Colon (tissue), 2 donors: ENCODE results near the gene EFCAB8.

Experiments
- FAIRE-seq: peaks from 2 replicates; lab custom pipeline; 2012; peaks lifted over from hg19 to GRCh38; lab: Jason Lieb, UNC
- donor health status: control.
- donor health status: control.

Gene EFCAB8

DNA sequence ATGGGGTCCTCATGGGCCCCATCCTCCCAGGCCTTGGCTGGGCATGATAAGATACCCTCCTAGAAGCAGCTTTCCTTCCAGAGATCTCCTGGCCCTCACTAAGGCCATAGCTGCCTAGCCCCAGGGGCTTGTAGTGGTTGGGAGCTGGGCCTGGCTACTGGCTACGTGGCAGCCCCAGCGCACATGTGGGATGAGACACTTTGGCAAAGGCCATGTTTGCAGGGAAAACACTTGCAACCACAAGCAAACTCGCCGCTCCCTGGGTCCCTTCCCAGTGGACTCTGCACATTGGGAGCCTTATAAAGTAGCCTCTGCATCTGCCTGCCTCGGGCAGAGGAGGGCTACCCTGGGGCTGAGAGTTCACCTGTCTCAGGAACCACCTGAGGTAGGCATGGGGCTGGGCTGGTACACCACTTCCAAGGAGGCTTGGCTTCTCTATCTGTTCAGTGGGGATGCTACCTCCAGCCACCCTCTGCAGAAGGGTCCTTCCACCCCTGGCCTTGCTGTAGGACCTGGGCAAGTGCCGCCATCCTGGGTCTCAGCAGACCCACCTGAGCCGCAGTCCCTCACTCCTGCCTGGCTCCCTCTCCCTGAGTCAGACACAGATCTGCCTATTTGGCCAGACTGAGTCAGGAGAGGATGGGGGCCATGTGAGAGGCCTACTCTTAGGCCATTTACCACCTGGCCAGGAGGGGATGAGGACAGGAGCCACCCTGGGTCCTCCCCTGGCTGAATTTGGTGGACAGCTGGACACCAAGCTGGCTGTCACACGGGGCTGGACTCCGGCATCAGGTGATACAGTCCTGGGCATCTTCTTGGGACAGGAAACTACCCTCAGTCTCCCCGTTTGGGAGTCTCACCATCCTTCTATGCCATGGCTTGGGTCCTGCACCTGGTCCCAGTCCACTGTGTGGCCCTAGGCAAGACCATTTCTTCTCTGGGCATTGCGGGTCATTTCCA is 148.9 kb downstream of the EFCAB8 start, which contains the start of gene BPIFB2:
Gene BPIFB2 (plus strand): TSS at position 329 of the 960 bp plus-strand sequence. CDS start 871 bp downstream, outside the sequence.
- FAIRE-seq: no peak

DNA sequence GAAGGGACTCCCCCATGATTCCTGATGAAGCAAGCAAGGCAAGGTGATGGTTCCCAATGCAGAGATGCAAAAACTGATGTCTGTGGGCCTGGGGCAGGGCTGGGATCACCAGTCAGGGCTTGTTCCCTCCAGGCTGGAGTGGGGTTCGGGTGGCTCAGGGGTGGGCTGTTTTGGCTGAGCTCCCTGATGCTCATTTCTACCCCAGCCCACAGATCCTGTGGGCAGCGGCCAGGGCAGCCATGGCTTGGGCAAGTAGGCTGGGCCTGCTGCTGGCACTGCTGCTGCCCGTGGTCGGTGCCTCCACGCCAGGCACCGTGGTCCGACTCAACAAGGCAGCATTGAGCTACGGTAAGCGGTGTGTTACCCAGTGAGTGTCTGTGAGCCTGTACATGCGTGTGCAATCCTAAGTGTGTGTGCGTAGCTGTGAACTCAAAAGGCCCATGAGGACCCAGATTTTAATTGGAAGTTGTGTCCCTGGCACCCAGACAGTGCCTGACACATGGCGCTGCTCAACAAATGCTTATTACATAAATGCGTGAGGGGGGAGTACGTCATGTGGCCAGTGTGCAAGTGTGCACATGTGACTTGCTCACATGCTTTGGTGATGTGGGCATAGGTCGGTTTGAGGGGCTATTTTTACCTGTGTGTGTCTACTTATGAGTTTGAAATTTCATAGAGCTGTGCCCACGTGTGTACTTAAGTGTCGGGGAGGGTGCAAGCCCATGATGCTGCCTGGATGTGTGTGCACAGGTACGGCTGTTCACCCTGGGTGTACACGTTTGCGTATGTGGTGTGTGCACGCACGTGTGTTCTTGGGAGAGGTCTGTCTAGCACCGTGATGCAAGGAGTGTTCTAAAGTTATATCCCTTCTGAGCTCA is 149.9 kb downstream of the EFCAB8 start:
- FAIRE-seq: no peak

DNA sequence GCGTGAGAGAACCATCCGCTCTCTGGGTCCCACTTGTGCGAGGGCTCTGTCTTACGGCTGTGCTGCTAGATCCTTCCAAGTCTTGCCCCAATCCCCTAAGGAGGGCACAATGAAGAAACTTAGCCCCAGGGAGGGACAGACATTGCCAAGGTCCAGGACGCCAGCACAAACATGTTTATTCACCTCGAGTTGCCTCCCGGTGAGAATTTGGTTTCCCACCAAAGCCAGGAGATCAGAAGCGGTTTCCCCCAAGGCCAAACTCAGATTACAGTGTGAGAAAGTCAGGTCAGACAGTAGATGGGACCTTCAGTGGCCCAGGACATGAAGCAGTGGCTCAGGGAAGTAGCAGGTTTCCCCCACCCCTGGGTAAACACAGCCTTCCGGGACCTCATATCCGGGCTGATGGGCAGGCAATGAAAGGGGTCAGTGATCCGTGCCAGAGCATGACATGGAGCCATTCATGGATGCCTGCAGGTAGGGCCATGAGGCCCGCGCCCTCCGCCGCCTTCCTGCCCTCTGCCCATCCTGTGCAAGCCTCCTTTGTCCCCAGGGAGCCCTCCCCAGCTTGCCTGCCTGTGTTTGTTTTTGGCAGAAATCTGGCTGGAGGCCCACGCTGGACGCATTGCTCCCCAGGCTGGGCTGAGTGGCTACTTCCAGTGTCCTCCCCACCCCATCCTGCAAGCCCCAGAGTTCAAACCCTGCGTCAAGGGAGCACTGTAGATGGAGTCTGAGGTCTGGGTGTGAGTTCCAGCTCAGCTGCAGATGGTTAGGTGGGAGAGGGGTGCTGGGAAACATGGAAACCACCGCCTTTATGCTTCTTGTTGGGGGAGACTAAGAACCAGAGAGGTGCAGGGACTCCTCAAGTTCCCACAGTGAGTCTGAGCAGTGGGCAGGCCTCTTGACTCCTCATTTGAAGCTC is 150.8 kb downstream of the EFCAB8 start:
- no peak for FAIRE-seq

DNA sequence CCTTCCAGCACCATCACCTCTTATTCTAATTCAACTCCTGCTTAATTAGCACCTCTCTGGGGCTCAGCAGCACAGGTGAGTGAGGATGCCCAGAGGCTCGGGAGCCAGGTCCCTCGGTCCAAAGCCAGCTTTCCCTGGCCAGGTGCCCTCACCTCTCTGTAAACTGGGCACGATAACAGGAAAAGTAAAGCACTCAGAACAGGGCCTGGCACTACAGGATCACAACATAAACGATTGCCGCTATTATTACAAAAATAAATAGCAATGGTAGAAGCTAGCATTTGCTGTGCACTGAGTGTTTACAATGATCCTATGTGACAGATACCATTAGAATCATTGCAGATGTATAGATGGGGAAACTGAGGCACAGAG is 151.4 kb downstream of the EFCAB8 start:
- no peak for FAIRE-seq

DNA sequence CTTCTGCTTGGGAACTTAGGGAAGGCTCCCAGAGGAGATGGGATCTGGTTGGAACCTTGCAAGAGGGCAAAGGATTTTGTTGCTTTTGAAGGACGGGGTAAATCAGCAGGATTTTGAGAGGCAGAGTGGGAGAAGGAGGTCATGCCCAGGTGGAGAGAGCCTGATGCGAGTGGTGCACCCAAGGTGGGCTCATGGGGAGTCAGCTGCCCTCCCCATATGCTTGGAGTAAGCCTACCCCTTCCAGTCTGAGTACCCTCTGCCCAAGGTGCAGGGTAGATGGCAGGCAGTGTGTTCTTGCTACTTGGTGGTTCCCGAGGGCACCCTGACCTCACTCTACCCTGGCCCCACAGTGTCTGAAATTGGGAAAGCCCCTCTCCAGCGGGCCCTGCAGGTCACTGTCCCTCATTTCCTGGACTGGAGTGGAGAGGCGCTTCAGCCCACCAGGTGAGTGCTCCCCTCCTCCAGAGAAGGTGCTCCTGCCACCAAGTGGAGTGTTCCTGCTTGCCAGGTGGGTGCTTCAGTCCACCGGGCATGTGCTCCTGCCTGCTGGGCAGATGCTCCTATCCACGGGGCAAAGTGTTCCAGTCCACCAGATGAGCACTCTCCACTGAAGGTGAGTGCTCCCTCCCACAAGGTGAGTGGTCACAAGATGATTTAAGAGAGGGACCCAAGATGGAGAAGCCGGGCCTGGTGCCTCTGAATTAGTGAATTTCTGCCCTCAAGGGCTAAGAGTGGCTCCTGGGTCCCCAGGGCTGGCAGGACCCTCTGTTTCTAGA is 152.1 kb downstream of the EFCAB8 start:
- no peak for FAIRE-seq
